ENCODE results near the gene PPCDC.

Gene PPCDC

DNA sequence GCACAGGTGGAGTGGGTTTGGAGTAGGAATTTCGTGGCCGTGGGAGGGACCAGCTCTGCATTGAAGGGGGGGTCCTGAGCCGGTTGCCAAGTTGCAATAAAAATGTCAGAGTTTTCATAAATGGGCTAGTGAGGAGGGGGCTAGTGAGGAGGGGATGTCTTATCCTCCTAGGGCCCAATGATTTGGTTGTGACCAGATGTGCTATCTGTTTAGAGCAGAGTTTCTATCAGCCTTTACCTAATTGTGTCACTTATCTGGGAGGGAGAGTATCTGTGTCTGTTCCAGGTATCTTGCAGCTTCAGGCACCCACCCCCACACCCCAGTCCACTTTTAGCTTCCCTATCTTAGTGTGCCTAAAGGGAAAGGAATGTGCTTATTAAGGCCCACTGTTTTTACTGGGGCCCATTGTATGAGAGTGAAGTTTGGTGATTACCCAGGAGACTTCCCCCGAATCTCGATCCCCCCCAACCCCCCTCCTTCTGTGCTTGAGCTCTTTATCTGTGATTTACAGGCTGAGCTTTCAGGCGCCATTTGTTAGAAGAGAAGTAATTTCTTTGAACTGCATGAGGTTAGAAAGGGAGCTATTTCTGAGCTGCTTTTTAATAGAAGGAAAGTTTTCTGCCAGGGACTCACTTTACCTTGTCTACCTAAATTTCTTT is 42.6 kb downstream of the PPCDC start:
- no peak for DNase-seq (ENCODE audit: low spot score)
- in situ Hi-C loops (cut with MboI; ENCODE audit: low sequenced_read_pairs, unreplicated experiment), result no loop called here
- TF ChIP-seq, protein P1, sequence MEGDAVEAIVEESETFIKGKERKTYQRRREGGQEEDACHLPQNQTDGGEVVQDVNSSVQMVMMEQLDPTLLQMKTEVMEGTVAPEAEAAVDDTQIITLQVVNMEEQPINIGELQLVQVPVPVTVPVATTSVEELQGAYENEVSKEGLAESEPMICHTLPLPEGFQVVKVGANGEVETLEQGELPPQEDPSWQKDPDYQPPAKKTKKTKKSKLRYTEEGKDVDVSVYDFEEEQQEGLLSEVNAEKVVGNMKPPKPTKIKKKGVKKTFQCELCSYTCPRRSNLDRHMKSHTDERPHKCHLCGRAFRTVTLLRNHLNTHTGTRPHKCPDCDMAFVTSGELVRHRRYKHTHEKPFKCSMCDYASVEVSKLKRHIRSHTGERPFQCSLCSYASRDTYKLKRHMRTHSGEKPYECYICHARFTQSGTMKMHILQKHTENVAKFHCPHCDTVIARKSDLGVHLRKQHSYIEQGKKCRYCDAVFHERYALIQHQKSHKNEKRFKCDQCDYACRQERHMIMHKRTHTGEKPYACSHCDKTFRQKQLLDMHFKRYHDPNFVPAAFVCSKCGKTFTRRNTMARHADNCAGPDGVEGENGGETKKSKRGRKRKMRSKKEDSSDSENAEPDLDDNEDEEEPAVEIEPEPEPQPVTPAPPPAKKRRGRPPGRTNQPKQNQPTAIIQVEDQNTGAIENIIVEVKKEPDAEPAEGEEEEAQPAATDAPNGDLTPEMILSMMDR (IDR thresholded peaks at IDR 0.05; ENCODE audit: borderline replicate concordance, control extremely low read depth, extremely low read depth, insufficient read depth, missing control alignments), result no peak

DNA sequence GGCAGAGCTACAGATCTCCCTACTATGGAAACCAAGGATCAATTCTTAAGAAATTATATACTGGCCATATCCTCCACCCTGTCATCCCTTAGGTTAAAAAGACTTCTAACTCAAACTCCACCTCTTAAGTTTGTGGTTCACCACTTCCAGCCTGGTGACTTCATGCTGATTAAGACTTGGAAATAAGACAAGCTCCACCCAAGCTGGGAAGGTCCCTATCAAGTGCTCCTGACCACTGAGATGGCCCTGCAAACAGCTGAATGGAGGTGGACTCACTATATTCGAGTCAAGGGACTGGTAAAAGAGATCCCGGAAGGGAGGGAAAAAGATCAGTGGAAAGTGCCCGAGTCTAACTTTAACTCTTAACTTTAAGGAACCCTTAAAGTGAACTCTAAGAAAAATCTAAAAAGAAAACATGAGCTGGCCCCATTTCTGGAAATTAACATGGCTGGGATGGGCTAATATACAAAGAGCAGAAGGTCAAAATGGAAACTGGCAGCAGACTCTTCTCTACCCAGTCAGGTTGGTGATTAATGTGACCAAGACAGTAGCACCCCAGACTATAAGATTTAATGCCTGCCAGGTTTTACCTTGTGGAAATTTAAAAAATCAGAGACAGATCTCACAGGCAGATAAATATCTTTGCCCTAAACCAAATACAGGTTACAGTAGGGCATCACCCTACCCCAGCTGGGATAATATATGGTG is 43.9 kb downstream of the PPCDC start:
- TF ChIP-seq, protein P1 (IDR thresholded peaks at IDR 0.05; ENCODE audit: borderline replicate concordance, control extremely low read depth, extremely low read depth, insufficient read depth, missing control alignments), result no peak
- no peak for DNase-seq (ENCODE audit: low spot score)

DNA sequence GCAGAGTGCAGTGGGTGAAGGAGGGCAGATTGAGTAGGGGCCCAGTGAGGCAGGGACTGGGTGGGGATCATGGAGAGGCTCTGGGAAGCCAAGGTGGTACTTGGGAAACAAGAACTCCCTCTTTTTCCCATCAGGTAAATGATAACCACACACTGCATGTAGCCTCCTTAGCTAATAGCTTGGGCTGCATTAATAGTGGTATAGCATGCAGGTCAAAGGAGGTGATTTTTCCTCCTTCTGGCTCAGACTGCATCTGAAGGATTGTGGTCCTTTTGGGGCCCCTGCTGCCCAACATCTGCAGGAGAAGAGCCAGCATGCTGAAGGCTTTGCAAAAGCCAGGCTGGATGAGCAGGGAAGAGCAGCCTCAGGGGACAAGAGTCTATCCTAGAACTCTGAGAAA is 45.4 kb downstream of the PPCDC start:
- in situ Hi-C loops (cut with MboI; ENCODE audit: low sequenced_read_pairs, unreplicated experiment), result no loop called here
- TF ChIP-seq, protein P1 (IDR thresholded peaks at IDR 0.05; ENCODE audit: borderline replicate concordance, control extremely low read depth, extremely low read depth, insufficient read depth, missing control alignments), result no peak
- DNase-seq (ENCODE audit: low spot score), result no peak

More for the DNA sequence above, 43.9 kb downstream of the PPCDC start:
- in situ Hi-C loops (cut with MboI; ENCODE audit: low sequenced_read_pairs, unreplicated experiment), result no loop called here

DNA sequence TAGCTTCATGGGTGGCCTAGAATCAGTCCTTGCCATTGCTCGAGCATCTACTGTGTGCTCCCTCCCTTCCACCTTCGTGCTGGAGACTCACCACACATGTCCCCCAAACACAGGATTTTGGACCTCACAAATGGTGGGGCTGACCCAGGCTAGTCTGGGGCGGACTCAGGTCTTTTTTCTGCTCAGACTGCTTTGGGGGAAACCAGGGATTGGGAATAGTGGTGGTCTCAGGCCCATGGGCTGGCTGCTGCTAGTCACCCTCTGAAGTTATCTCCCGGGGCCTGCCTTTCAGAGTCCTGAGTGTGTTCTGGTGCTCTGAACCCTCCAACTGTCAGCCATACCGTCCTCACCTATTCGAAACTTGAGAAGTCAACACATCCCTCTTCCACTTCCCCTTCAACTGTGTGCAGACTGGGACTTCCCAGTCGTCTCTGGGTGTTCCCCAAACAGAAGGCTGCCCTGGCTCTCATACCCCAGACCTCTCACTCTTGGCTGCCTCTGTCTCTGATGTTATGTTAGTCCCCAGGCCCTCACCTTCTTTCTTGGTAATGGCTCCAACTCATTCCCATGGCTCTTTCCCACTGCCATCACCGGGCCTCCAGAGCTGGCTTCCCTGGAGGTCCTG is 46.0 kb downstream of the PPCDC start:
- in situ Hi-C loops (cut with MboI; ENCODE audit: low sequenced_read_pairs, unreplicated experiment), result no loop called here
- DNase-seq (ENCODE audit: low spot score), result peak; percentile 76
- TF ChIP-seq, protein P1 (IDR thresholded peaks at IDR 0.05; ENCODE audit: borderline replicate concordance, control extremely low read depth, extremely low read depth, insufficient read depth, missing control alignments), result no peak

DNA sequence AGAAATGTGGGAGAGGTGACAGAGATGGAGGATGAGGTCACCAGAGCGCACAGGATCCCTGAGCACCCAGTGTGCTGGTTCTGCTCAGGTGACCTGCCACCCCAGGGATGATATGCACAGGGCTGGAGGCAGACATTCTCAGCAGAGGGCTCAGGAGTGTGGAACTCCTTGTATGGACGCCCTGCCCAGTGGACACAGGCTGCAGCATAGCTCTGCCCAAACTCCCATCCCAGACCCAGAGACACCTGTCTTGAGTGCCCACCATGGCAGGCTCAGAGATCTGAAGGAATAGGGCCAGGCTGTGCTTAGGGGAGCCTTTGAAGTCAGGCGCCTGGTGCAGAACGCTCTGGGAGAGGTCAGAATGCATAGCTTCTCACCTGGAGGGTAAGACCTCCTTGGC is 47.3 kb downstream of the PPCDC start:
- DNase-seq (ENCODE audit: low spot score), result no peak
- in situ Hi-C loops (cut with MboI; ENCODE audit: low sequenced_read_pairs, unreplicated experiment), result no loop called here
- TF ChIP-seq, protein P1 (IDR thresholded peaks at IDR 0.05; ENCODE audit: borderline replicate concordance, control extremely low read depth, extremely low read depth, insufficient read depth, missing control alignments), result no peak

DNA sequence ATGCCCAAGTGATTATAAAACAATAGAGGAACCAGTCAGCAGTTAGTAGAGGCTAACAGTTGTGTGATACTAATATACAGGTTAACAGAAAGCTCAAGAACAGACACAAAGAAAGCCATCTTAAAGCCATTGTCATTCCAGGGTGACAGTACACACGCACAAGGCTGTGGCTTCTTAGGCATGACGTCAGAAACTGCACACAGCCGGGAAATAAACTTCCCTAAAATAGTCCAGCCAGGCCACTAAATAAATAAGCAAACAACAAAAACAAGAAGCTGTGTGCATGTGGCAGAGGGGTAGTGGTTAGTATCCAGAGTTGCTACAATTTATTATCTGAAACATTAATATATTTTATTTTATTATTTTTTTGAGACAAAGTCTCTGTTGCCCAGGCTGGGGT is 49.8 kb downstream of the PPCDC start:
- DNase-seq (ENCODE audit: low spot score), result no peak
- TF ChIP-seq, protein P1 (IDR thresholded peaks at IDR 0.05; ENCODE audit: borderline replicate concordance, control extremely low read depth, extremely low read depth, insufficient read depth, missing control alignments), result no peak
- in situ Hi-C loops (cut with MboI; ENCODE audit: low sequenced_read_pairs, unreplicated experiment), result no loop called here
